H1 (cell line): ENCODE measurements around the gene DIPK2B. TPM values are rescaled to one million over a fixed set of nuclear protein-coding genes. Genes with fewer than 3 reads are reported as not detected.

Experiments
- CTCF ChIA-PET: fragments of 300-600 bp; sonication (Branson Sonifier 250); formaldehyde crosslinking; loops from one replicate; lab custom pipeline; 2021; ENCODE audit not compliant: partially characterized antibody; lab: Charles Lee
- POLR2A ChIA-PET: fragments of 300-600 bp; sonication (Branson Sonifier 250); formaldehyde crosslinking; loops from one replicate; lab custom pipeline; 2021; ENCODE audit warnings: inconsistent platforms; ENCODE audit not compliant: partially characterized antibody; lab: Charles Lee
- DNase-seq, 2 experiments: peaks; one replicate each; pipeline versions ENCODE4 v3.0.0 to v3.0.0-alpha.2; 2010 to 2022; ENCODE audit warnings: low spot score in 2 of 2, low read depth in 1 of 2, mixed read lengths in 1 of 2
- FAIRE-seq: peaks from 2 replicates; lab custom pipeline; 2011; peaks lifted over from hg19 to GRCh38; lab: Jason Lieb, UNC
- H2AFZ ChIP-seq: 2 replicates; pipeline ENCODE4 v1.8.1; 2012; ENCODE audit warnings: low read length, inconsistent platforms
- H2AK5ac ChIP-seq: 2 replicates; pipeline ENCODE4 v1.6.1; 2013; ENCODE audit warnings: low read depth, low read length
- H2BK120ac ChIP-seq: replicated peaks from 2 replicates; pipeline ENCODE3; 2013; ENCODE audit warnings: low read depth, low read length, inconsistent platforms
- H2BK12ac ChIP-seq: 2 replicates; pipeline ENCODE4 v1.6.1; 2013; ENCODE audit warnings: low read depth, low read length
- H2BK15ac ChIP-seq: 2 replicates; pipeline ENCODE4 v1.6.1; 2013; ENCODE audit warnings: low read length
- H2BK20ac ChIP-seq: 2 replicates; pipeline ENCODE4 v1.6.1; 2013; ENCODE audit warnings: low read length
- H2BK5ac ChIP-seq: 2 replicates; pipeline ENCODE4 v1.6.1; 2013; ENCODE audit warnings: low read depth, low read length
- H3K14ac ChIP-seq: 2 replicates; pipeline ENCODE4 v1.6.1; 2013; ENCODE audit warnings: inconsistent platforms; ENCODE audit not compliant: insufficient read length
- H3K18ac ChIP-seq: 2 replicates; pipeline ENCODE4 v1.6.1; 2013; ENCODE audit warnings: low read length; ENCODE audit errors: extremely low read depth
- H3K23ac ChIP-seq: 2 replicates; pipeline ENCODE4 v1.6.1; 2013; ENCODE audit warnings: inconsistent platforms; ENCODE audit not compliant: insufficient read length
- H3K23me2 ChIP-seq: 2 replicates; pipeline ENCODE4 v1.6.1; 2013; ENCODE audit warnings: low read depth, low read length
- H3K27ac ChIP-seq: 2 replicates; pipeline ENCODE4 v1.6.1; 2011; ENCODE audit warnings: low read depth, low read length, inconsistent platforms
- H3K27me3 ChIP-seq, 4 experiments: replicated peaks in 1 of 4; 1 replicate in 1 of 4; 2 replicates in 3 of 4; pipeline versions ENCODE4 v1.6.1 to v1.8.1; 2011 to 2013; ENCODE audit warnings: low read length in 3 of 4, mild to moderate bottlenecking in 3 of 4, inconsistent platforms in 2 of 4, mixed read lengths in 2 of 4, moderate library complexity in 1 of 4; ENCODE audit not compliant: control insufficient read depth in 3 of 4, insufficient read depth in 3 of 4; ENCODE audit errors: extremely low read depth in 1 of 4
- H3K36me3 ChIP-seq, 4 experiments: 2 replicates each; pipeline versions ENCODE4 v1.6.1 to v1.8.1; 2011 to 2013; ENCODE audit warnings: mild to moderate bottlenecking in 4 of 4, low read length in 3 of 4, moderate library complexity in 2 of 4, control low read depth in 1 of 4, inconsistent platforms in 1 of 4; ENCODE audit not compliant: insufficient read depth in 4 of 4, control insufficient read depth in 2 of 4
- H3K4ac ChIP-seq: replicated peaks from 2 replicates; pipeline ENCODE3; 2013; ENCODE audit warnings: low read length, low read depth, mixed read lengths, inconsistent platforms; ENCODE audit not compliant: insufficient read length
- H3K4me1 ChIP-seq, 4 experiments: replicated peaks in 1 of 4; 1 replicate in 1 of 4; 2 replicates in 3 of 4; pipeline versions ENCODE4 v1.6.1 to v1.8.1; 2011 to 2013; ENCODE audit warnings: low read length in 3 of 4, inconsistent platforms in 2 of 4, mixed read lengths in 1 of 4; ENCODE audit not compliant: insufficient read depth in 4 of 4, control insufficient read depth in 3 of 4
- H3K4me2 ChIP-seq, 2 experiments: 2 replicates each; pipeline versions ENCODE4 v1.6.1 to v1.8.1; 2011 to 2013; ENCODE audit warnings: low read depth in 2 of 2, low read length in 2 of 2, control low read depth in 1 of 2, inconsistent platforms in 1 of 2, mild to moderate bottlenecking in 1 of 2; ENCODE audit not compliant: insufficient read depth in 1 of 2
- H3K4me3 ChIP-seq, 4 experiments: fragments of 200-600, 300-600 bp in 1 of 4; sonication (generic), shearing (Covaris generic), sonication (Bioruptor Twin) in 1 of 4; 2 replicates each; pipeline versions ENCODE4 v1.5.1 to v1.8.1; 2011 to 2016; ENCODE audit warnings: low read length in 4 of 4, low read depth in 3 of 4, control low read depth in 2 of 4, inconsistent platforms in 2 of 4, mild to moderate bottlenecking in 2 of 4, mixed read lengths in 1 of 4, moderate library complexity in 1 of 4; ENCODE audit not compliant: insufficient read depth in 2 of 4; ENCODE audit errors: extremely low read depth in 1 of 4
- H3K56ac ChIP-seq: replicated peaks from 2 replicates; pipeline ENCODE3; 2013; ENCODE audit warnings: low read depth, mild to moderate bottlenecking, mixed read lengths, low read length, inconsistent platforms; ENCODE audit not compliant: insufficient read length
- H3K79me1 ChIP-seq: 2 replicates; pipeline ENCODE4 v1.6.1; 2013; ENCODE audit warnings: low read depth, low read length, control low read depth
- H3K79me2 ChIP-seq, 2 experiments: 2 replicates each; pipeline versions ENCODE4 v1.6.1 to v1.8.1; 2012 to 2013; ENCODE audit warnings: low read length in 2 of 2, mild to moderate bottlenecking in 2 of 2, inconsistent platforms in 1 of 2; ENCODE audit not compliant: insufficient read depth in 2 of 2, control insufficient read depth in 1 of 2
- H3K9ac ChIP-seq, 4 experiments: replicated peaks in 1 of 4; 1 replicate in 1 of 4; 2 replicates in 3 of 4; pipeline versions ENCODE4 v1.6.1 to v1.8.1; 2011 to 2013; ENCODE audit warnings: low read depth in 3 of 4, low read length in 3 of 4, control low read depth in 2 of 4, mild to moderate bottlenecking in 2 of 4, moderate library complexity in 2 of 4, inconsistent platforms in 1 of 4; ENCODE audit errors: extremely low read depth in 1 of 4
- H3K9me3 ChIP-seq, 2 experiments: 2 replicates each; pipeline versions ENCODE4 v1.6.1 to v1.8.1; 2012 to 2013; ENCODE audit warnings: mild to moderate bottlenecking in 2 of 2, moderate library complexity in 2 of 2, control low read depth in 1 of 2, inconsistent platforms in 1 of 2, low read depth in 1 of 2, low read length in 1 of 2, mixed read lengths in 1 of 2; ENCODE audit not compliant: insufficient read depth in 2 of 2
- H4K20me1 ChIP-seq, 2 experiments: replicated peaks in 1 of 2; 2 replicates each; pipeline versions ENCODE3 to v1.8.1; 2011 to 2013; ENCODE audit warnings: inconsistent platforms in 2 of 2, low read length in 2 of 2, mild to moderate bottlenecking in 1 of 2; ENCODE audit not compliant: insufficient read depth in 2 of 2, control insufficient read depth in 1 of 2
- H4K5ac ChIP-seq: 2 replicates; pipeline ENCODE4 v1.6.1; 2013; ENCODE audit warnings: low read length, low read depth, mixed read lengths, inconsistent platforms; ENCODE audit not compliant: insufficient read length
- H4K8ac ChIP-seq: 2 replicates; pipeline ENCODE4 v1.8.0; 2013; ENCODE audit warnings: mild to moderate bottlenecking, moderate library complexity, low read length, inconsistent platforms; ENCODE audit not compliant: insufficient read depth; ENCODE audit errors: extremely low read depth
- H4K91ac ChIP-seq: replicated peaks from 2 replicates; pipeline ENCODE3; 2013; ENCODE audit warnings: low read length, mixed read lengths, inconsistent platforms; ENCODE audit not compliant: insufficient read length
- JUN ChIP-seq: IDR thresholded peaks from 2 replicates; pipeline ENCODE4 v1.6.1; 2011; ENCODE audit warnings: low read depth, mild to moderate bottlenecking, improper control_type of control experiment, low read length
- RBBP5 ChIP-seq: IDR thresholded peaks from 2 replicates; pipeline ENCODE4 v1.7.1; 2012; ENCODE audit warnings: low read depth, mild to moderate bottlenecking, inconsistent platforms, low read length, moderate library complexity, borderline replicate concordance
- TAF7 ChIP-seq: optimal IDR thresholded peaks from 2 replicates; pipeline ENCODE3; 2011; ENCODE audit warnings: low read depth, mild to moderate bottlenecking, inconsistent platforms, low read length, moderate library complexity, borderline replicate concordance
- WGBS, 2 experiments: shearing (Covaris generic) in 1 of 2; methylation state at CpG; one replicate each; pipeline versions ENCODE4 v1.1.6 to v1.1.7; 2013 to 2015; ENCODE audit warnings: low lambda C conversion rate in 2 of 2, mixed read lengths in 2 of 2, inconsistent platforms in 1 of 2, low coverage in 1 of 2, missing lambda C conversion rate in 1 of 2; ENCODE audit not compliant: insufficient replicate concordance in 2 of 2, insufficient coverage in 1 of 2, insufficient read length in 1 of 2; ENCODE audit errors: extremely low coverage in 1 of 2, missing lambda C conversion rate in 1 of 2; 5-methylcytosine and 5-hydroxymethylcytosine counted together
- polyA plus RNA-seq, 7 experiments: library from polyadenylated mRNA; depleted of rRNA in 3 of 7; stranded (reverse) in 5 of 7; unstranded in 2 of 7; fragments of >200 nt in 5 of 7; fragments of 200-250 nt in 2 of 7; gene quantifications; 1 replicate in 5 of 7; 2 replicates in 1 of 7; 4 replicates in 1 of 7; pipeline versions ENCODE4 v1.2.1 to v1.2.3, GENCODE V29; 2011 to 2013; ENCODE audit warnings: missing spikeins in 2 of 7, mixed read lengths in 2 of 7
- total RNA-seq: library from RNA; stranded (reverse); fragmentation: NEBNext Ultra II Directional; extraction: Animal tissue kit (Norgen Biotek cat#: 25700); gene quantifications from 2 replicates; pipeline ENCODE4 v1.2.1, GENCODE V29; 2021

Gene DIPK2B
- total and polyA plus RNA-seq, 2 of the 8 experiments (the other 6 are each of a cell fraction or from before 2014, with no cell fraction given): not detected

DNA sequence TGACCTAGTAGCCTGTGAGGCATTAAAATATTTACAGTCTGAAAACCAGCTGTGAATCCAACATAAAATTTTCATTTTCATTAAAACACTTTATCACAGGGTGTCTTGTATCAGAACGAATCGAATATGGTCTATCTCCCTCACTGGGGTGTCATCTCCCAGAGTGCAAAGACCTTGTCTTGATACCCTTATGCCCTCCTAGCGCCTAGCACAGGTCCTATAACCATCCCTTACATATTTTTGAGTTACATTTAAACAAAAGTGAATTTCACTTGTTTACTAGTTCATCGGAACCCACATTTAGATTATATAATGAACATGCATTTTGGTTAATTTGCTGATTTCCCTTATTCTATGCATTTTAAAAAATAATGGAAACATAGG is 14.0 kb downstream of the DIPK2B start:
- Histone ChIP-seq H3K9me3 (no peaks in the 10 kb centered on the region), H4K91ac (no peak overlapping the region), H3K36me3 (no peaks in the 10 kb centered on the region), H2AK5ac (no peak overlapping the region), H2BK12ac (no peak overlapping the region), H3K79me2 (no peaks in the 10 kb centered on the region), H3K27ac (no peak overlapping the region), H3K4ac (no peak overlapping the region), H3K14ac (no peak overlapping the region), H2BK120ac (no peak overlapping the region), H3K27me3 (no peaks in the 10 kb centered on the region), H2BK20ac (no peak overlapping the region), H3K4me2 (no peak overlapping the region), H3K23me2 (no peaks in the 10 kb centered on the region), H4K20me1 (no peaks in the 10 kb centered on the region), H3K9ac (no peak overlapping the region), H3K4me1 (no peaks in the 10 kb centered on the region), H3K23ac (no peak overlapping the region), H4K8ac (no peak overlapping the region), H4K5ac (no peak overlapping the region), H3K79me1 (no peaks in the 10 kb centered on the region), H2BK15ac (no peak overlapping the region), H3K56ac (no peak overlapping the region), H3K4me3 (no peak overlapping the region), H2AFZ (no peak overlapping the region), H3K18ac (no peak overlapping the region), H2BK5ac (no peak overlapping the region)
- no peak for FAIRE-seq
- CTCF ChIA-PET: interaction anchor here (0.6 to 1.4 kb wide), 6 partner anchors 21 to 848 kb away, joined by 3 to 5 read pairs (median 3); no protein-coding TSS in a partner anchor
- WGBS, 2 experiments: 62% methylated on average over 4 of the region's 4 CpGs; no CpG with 5 or more reads in 1 of the 2 experiments
- TF ChIP-seq RBBP5: no peak
- TF ChIP-seq JUN: no peak
- no peak for TF ChIP-seq TAF7
- POLR2A ChIA-PET: no interaction called here
- DNase-seq: no peak
